Karpas-422 (cell line): ENCODE results near the gene RGS5. TPM values are rescaled to one million over a fixed set of nuclear protein-coding genes. Genes with fewer than 3 reads are reported as not detected.

Source experiments
- DNase-seq: peaks from one replicate; pipeline ENCODE4 v3.0.0-alpha.2; 2015
- H2AFZ ChIP-seq: fragments of 200-600 bp; sonication (generic); 2 replicates; pipeline ENCODE4 v1.6.1; 2014; ENCODE audit warnings: antibody characterized with exemption, low read length, mixed read lengths
- H3K27ac ChIP-seq: fragments of 200-600 bp; sonication (generic); 2 replicates; pipeline ENCODE4 v1.5.1; 2014; ENCODE audit warnings: mild to moderate bottlenecking, low read length, moderate library complexity
- H3K27me3 ChIP-seq: fragments of 200-600 bp; sonication (generic); 2 replicates; pipeline ENCODE4 v1.6.1; 2014; ENCODE audit warnings: low read length, mixed read lengths
- H3K36me3 ChIP-seq: fragments of 200-600 bp; sonication (generic); 2 replicates; pipeline ENCODE4 v1.6.1; 2014; ENCODE audit warnings: low read length, mixed read lengths; ENCODE audit not compliant: insufficient read depth
- H3K4me1 ChIP-seq: fragments of 200-600 bp; sonication (generic); 2 replicates; pipeline ENCODE4 v1.6.1; 2014; ENCODE audit warnings: mild to moderate bottlenecking, low read length, mixed read lengths
- H3K4me2 ChIP-seq: fragments of 200-600 bp; sonication (generic); 2 replicates; pipeline ENCODE4 v1.6.1; 2014; ENCODE audit warnings: low read length, low read depth, mild to moderate bottlenecking; ENCODE audit not compliant: poor library complexity, severe bottlenecking
- H3K4me3 ChIP-seq: fragments of 200-600 bp; sonication (generic); 2 replicates; pipeline ENCODE4 v1.5.1; 2014; ENCODE audit warnings: mild to moderate bottlenecking, antibody characterized with exemption, low read length, mixed read lengths
- H3K79me2 ChIP-seq: fragments of 200-600 bp; sonication (generic); 2 replicates; pipeline ENCODE4 v1.6.1; 2014; ENCODE audit warnings: mild to moderate bottlenecking, low read length, mixed read lengths
- H3K9ac ChIP-seq: fragments of 200-600 bp; sonication (generic); 2 replicates; pipeline ENCODE4 v1.6.0; 2014; ENCODE audit warnings: low read length
- H3K9me2 ChIP-seq: fragments of 200-600 bp; sonication (generic), shearing (Covaris generic); replicated peaks from 2 replicates; pipeline ENCODE4 v1.6.0; 2014; ENCODE audit warnings: mild to moderate bottlenecking, low read length, moderate library complexity; ENCODE audit not compliant: insufficient read depth
- H3K9me3 ChIP-seq: fragments of 300-700, 200-600 bp; sonication (generic); 2 replicates; pipeline ENCODE4 v1.6.1; 2014; ENCODE audit warnings: low read length, mixed read lengths
- H4K20me1 ChIP-seq: fragments of 200-600 bp; sonication (generic); 2 replicates; pipeline ENCODE4 v1.6.1; 2014; ENCODE audit warnings: mild to moderate bottlenecking, antibody characterized with exemption, low read length, low read depth; ENCODE audit not compliant: insufficient read depth
- total RNA-seq: library from RNA; depleted of rRNA; stranded (reverse); fragments of >200 nt; shearing (Covaris generic); gene quantifications from 2 replicates; pipeline ENCODE4 v1.2.3, GENCODE V29; 2014; ENCODE audit warnings: low replicate concordance

The RGS5 gene
- total RNA-seq, 1 experiment from 2014 or later = 4.5 TPM

DNA sequence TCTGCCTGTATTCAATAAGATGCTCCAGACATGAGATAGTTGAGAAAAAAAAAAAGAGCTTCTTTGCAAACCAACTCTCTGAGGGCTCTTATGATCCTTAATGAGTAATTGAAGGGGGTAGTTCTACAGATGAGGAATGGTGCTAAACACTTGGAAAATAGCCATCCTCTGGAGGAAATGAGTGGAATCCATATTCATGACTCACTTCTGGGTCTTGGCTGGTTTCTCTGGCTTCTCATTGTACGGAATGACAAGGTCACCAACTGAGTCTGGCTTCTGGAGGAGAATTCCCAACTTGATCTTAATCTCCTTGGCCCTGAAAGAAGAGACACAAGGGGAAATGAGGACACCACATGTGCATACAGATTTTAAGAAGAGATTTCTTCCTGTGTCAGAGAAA is 34.7 kb downstream of the RGS5 start:
- no peak overlapping the region for H2AFZ ChIP-seq
- H3K9me2 ChIP-seq = no peaks in the 10 kb centered on the region
- H3K27ac ChIP-seq = no peak overlapping the region
- no peaks in the 10 kb centered on the region for H4K20me1 ChIP-seq
- H3K4me1 ChIP-seq = peaks cover 12% of the 10 kb centered on the region
- no peak overlapping the region for H3K4me2 ChIP-seq
- no peak for DNase-seq
- no peak overlapping the region for H3K9ac ChIP-seq
- no peaks in the 10 kb centered on the region for H3K27me3 ChIP-seq
- no peaks in the 10 kb centered on the region for H3K36me3 ChIP-seq
- no peaks in the 10 kb centered on the region for H3K79me2 ChIP-seq
- H3K9me3 ChIP-seq = no peaks in the 10 kb centered on the region
- H3K4me3 ChIP-seq = no peak overlapping the region

DNA sequence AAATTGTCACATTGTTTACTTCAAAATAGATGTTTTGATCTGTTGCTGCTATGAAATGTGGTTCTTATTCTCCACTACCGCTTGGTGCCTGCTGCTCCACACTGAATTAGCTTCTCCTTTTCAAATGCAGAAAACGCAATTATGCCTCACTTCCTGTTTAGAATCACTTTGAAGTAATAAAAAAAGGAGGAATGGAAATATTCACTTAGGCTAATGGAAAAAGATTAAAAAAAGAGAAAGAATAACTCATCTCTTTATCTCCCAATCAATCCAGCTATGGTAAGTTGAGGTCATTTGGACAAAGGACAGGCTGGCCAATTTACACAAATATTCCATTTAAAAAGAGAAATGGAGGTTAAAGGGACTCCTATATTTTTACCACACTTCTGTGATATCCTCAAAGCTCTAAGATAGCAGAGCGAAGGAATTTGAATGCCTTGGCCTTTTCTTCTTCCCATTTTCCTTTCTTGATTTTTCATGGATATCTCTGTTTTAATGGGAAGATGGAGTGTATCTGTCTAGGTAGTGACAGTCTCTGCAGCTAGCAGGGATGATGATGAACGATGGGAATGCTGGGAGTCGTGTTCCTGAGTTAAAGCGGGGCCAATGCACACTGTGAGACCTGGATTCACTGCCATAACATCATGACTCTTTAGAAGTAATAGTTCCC is 35.7 kb downstream of the RGS5 start:
- no peak overlapping the region for H3K9ac ChIP-seq

DNA sequence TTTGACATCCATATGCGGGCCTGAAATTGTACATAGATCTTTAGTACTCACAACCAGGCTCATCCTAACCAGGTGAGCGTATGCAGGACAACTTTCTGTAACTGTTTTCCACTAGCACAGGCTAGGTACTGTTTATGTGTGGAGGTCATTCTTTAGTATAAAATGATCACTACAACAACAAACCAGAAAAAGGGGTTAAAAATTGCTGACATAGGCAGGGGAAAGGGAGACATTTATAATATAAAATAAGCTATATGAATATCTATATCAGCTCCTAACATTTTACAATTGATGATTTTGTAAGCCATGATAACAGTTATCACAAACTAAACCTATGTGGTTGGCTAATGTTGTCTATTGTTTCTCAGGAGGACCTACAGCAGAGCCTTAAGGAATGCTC is 37.6 kb downstream of the RGS5 start:
- H3K36me3 ChIP-seq = no peaks in the 10 kb centered on the region
- DNase-seq = no peak
- H3K9me2 ChIP-seq = no peaks in the 10 kb centered on the region
- H3K27ac ChIP-seq = no peak overlapping the region
- no peak overlapping the region for H3K9ac ChIP-seq
- no peaks in the 10 kb centered on the region for H3K4me1 ChIP-seq
- no peaks in the 10 kb centered on the region for H4K20me1 ChIP-seq
- H3K4me3 ChIP-seq = no peak overlapping the region
- no peak overlapping the region for H3K4me2 ChIP-seq
- H2AFZ ChIP-seq = no peak overlapping the region
- no peaks in the 10 kb centered on the region for H3K27me3 ChIP-seq
- no peaks in the 10 kb centered on the region for H3K9me3 ChIP-seq
- H3K79me2 ChIP-seq = no peaks in the 10 kb centered on the region

More for the DNA sequence above, 35.7 kb downstream of the RGS5 start:
- Histone ChIP-seq H4K20me1 (no peaks in the 10 kb centered on the region), H3K27me3 (no peaks in the 10 kb centered on the region), H3K4me3 (no peak overlapping the region), H3K4me2 (no peak overlapping the region), H2AFZ (no peak overlapping the region), H3K4me1 (peaks cover 6% of the 10 kb centered on the region; the same call in 1 of the 2 replicates), H3K9me2 (no peaks in the 10 kb centered on the region), H3K9me3 (no peaks in the 10 kb centered on the region), H3K36me3 (no peaks in the 10 kb centered on the region), H3K79me2 (no peaks in the 10 kb centered on the region), H3K27ac (no peak overlapping the region)
- no peak for DNase-seq

DNA sequence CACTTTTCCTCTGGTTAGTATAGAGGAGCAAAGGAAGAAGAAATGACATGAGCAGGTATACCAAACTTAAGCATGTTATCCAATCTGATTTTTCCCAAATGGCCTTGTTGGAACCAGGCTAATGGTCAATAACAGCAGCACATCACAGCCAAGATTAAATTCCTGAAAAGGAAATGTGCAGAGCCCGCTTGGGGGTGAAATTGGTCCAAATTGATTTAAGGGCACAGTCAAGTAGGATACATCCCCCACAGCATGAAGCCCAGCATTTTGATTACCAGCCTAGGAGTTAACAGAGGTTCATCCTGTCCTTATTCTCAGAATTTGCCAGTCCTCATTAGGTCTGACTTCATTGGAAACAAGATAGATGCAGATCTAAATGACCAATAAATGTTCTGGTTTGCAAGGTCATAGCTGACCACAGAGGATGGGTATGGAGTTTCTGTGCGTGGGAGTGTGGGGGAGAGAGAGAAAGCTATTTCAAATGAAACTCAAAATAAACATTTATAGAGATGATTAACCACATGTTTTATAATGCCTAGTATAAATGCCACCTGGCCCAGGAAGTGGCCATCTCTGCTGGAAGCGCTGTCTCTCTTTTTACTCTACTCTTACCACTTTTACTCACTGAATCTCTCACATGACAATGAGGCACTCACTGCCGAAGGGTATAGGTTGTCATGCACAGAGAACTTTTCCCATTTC is 38.7 kb downstream of the RGS5 start:
- Histone ChIP-seq H3K4me3 (no peak overlapping the region), H3K4me2 (no peak overlapping the region), H3K36me3 (no peaks in the 10 kb centered on the region), H3K9me2 (no peaks in the 10 kb centered on the region), H3K4me1 (no peaks in the 10 kb centered on the region), H3K9ac (no peak overlapping the region), H2AFZ (no peak overlapping the region), H3K79me2 (no peaks in the 10 kb centered on the region), H3K27ac (no peak overlapping the region), H4K20me1 (no peaks in the 10 kb centered on the region), H3K27me3 (no peaks in the 10 kb centered on the region), H3K9me3 (no peaks in the 10 kb centered on the region)
- no peak for DNase-seq

DNA sequence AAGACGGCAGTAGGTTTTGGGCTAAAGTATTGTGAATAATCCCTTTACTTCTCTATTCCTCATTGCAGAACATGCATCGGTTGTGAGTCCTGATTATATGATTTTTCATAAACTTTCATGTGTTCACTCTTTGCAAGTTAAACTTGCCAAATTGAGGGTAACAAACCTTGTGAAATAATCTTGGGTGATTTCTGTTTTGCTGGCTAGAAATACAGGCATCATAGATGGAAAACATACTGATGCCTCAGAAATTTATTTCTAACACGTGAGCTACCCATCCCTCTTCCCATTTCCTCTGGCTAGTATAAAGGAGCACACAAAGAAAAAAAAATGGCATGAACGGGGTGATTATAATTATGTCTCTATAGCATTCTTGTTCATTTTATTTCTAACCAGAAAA is 39.6 kb downstream of the RGS5 start:
- H3K4me1 ChIP-seq = no peaks in the 10 kb centered on the region
- no peaks in the 10 kb centered on the region for H3K9me2 ChIP-seq
- no peak overlapping the region for H3K9ac ChIP-seq
- H3K27ac ChIP-seq = no peak overlapping the region
- H3K4me2 ChIP-seq = no peak overlapping the region
- H3K9me3 ChIP-seq = no peaks in the 10 kb centered on the region
- H3K4me3 ChIP-seq = no peak overlapping the region
- H3K79me2 ChIP-seq = no peaks in the 10 kb centered on the region
- H3K27me3 ChIP-seq = no peaks in the 10 kb centered on the region
- no peaks in the 10 kb centered on the region for H4K20me1 ChIP-seq
- H2AFZ ChIP-seq = no peak overlapping the region
- H3K36me3 ChIP-seq = no peaks in the 10 kb centered on the region
- DNase-seq = no peak

DNA sequence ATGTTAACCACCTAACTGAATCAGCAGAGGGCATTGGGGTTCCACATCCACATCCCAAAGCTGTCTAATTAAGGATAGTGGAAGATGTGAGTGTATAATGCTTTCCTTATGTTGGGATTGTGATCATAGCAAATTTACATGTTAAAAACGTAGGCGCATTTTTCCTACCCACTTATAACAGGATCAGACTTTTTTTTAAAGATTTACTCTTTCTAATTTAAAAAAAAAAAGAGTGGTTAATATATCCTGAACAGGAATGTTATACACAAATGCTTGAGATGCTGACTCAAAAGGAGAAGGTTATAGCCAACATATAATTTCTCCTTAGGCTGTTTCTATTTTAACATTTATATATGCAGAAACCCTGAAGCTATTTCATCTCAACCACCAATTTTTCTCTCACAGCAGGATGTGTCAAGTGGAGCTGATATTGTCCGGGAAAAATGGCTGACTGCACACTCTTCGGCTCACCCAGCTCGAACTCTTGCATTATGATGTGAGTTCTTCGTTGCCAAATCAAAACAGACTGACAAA is 40.3 kb downstream of the RGS5 start:
- Histone ChIP-seq H3K36me3 (no peaks in the 10 kb centered on the region), H3K79me2 (no peaks in the 10 kb centered on the region), H3K4me2 (no peak overlapping the region)

DNA sequence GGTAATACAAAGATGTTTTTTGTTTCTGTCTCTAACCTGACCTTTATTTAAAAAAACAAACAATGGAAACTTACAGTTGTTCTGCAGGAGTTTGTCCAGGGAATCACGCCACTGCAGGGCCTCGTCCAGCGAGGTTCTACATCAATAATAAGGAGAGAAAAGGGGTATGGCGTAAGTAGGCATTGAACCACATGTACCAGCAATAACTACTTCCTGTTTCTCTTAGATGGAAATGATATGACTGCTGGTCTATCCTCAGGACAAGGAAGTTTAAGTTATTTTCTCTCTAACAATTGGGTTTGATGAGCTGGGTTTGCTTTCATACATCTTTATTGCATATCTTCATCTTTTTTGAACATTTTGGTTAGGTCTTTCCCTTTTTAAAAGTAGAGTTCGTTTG is 40.9 kb downstream of the RGS5 start:
- no peak overlapping the region for H2AFZ ChIP-seq
- H3K9ac ChIP-seq = no peak overlapping the region
- H3K4me2 ChIP-seq = no peak overlapping the region
- no peak overlapping the region for H3K4me3 ChIP-seq
- H3K27ac ChIP-seq = no peak overlapping the region
- no peak for DNase-seq
- no peaks in the 10 kb centered on the region for H3K9me2 ChIP-seq
- H3K36me3 ChIP-seq = no peaks in the 10 kb centered on the region
- no peaks in the 10 kb centered on the region for H3K27me3 ChIP-seq
- H3K79me2 ChIP-seq = no peaks in the 10 kb centered on the region
- no peaks in the 10 kb centered on the region for H3K9me3 ChIP-seq
- H4K20me1 ChIP-seq = no peaks in the 10 kb centered on the region
- H3K4me1 ChIP-seq = no peaks in the 10 kb centered on the region

More for the DNA sequence above, 40.3 kb downstream of the RGS5 start:
- no peak overlapping the region for H3K27ac ChIP-seq
- H3K4me3 ChIP-seq = no peak overlapping the region
- H3K9me2 ChIP-seq = no peaks in the 10 kb centered on the region
- no peak overlapping the region for H2AFZ ChIP-seq
- no peaks in the 10 kb centered on the region for H4K20me1 ChIP-seq
- no peaks in the 10 kb centered on the region for H3K27me3 ChIP-seq
- H3K4me1 ChIP-seq = no peaks in the 10 kb centered on the region
- no peaks in the 10 kb centered on the region for H3K9me3 ChIP-seq
- no peak overlapping the region for H3K9ac ChIP-seq
- DNase-seq = no peak

DNA sequence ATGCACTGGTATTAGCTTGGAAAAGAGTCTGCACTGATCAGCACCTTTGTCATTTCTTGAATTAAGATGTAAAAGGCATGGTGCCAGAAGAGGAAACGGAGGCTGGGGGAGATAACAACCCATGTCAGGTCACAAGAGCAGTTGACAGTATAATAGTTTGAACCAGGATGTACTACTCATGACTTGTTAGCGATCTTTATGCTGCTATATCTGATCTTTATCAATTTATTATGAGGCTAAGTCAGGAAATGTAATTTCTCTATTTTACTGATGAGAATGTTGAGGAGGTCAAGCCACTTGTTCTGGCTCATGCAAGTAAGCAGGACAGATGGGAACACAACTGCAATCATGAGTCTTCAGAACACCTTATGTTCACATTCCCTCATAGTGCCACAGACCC is 41.4 kb downstream of the RGS5 start:
- Histone ChIP-seq H3K9me3 (no peaks in the 10 kb centered on the region), H3K36me3 (no peaks in the 10 kb centered on the region), H3K4me2 (no peak overlapping the region), H3K9ac (no peak overlapping the region), H2AFZ (no peak overlapping the region), H3K27ac (no peak overlapping the region), H3K4me1 (no peaks in the 10 kb centered on the region), H3K4me3 (no peak overlapping the region), H3K27me3 (no peaks in the 10 kb centered on the region), H4K20me1 (no peaks in the 10 kb centered on the region), H3K9me2 (no peaks in the 10 kb centered on the region), H3K79me2 (no peaks in the 10 kb centered on the region)
- no peak for DNase-seq
